ENCODE data around the gene TMEM247.

TMEM247 gene

GRCh38 chr2:46504221-46504620 lies 24.9 kb downstream of the TMEM247 start:
- TF ChIP-seq ZNF70 (CRISPR knock-in tag; IDR thresholded peaks at IDR 0.05) = no peak
- no peak for TF ChIP-seq GLIS3 (CRISPR knock-in tag; IDR thresholded peaks at IDR 0.05)
- TF ChIP-seq BACH2 (CRISPR knock-in tag; IDR thresholded peaks at IDR 0.05; ENCODE audit: borderline replicate concordance) = no peak
- TF ChIP-seq TCF4 (CRISPR knock-in tag; IDR thresholded peaks at IDR 0.05; ENCODE audit: borderline replicate concordance) = no peak
- no peak for TF ChIP-seq ZC3H10 (CRISPR knock-in tag; IDR thresholded peaks at IDR 0.05)
- TF ChIP-seq ZNF8 (CRISPR knock-in tag; IDR thresholded peaks at IDR 0.05) = no peak
- TF ChIP-seq ESRRG (CRISPR knock-in tag; IDR thresholded peaks at IDR 0.05) = no peak
- TF ChIP-seq ARNTL (CRISPR knock-in tag; IDR thresholded peaks at IDR 0.05; ENCODE audit: borderline replicate concordance, low read depth) = no peak
- TF ChIP-seq ZNF565 (CRISPR knock-in tag; conservative IDR thresholded peaks at IDR 0.05; ENCODE audit: low read depth) = no peak

GRCh38 chr2:46504685-46505471 lies 25.5 kb downstream of the TMEM247 start:
- TF ChIP-seq ISL1 (CRISPR knock-in tag; IDR thresholded peaks at IDR 0.05) (no peak), ZNF565 (CRISPR knock-in tag; conservative IDR thresholded peaks at IDR 0.05; ENCODE audit: low read depth) (no peak), ZNF70 (CRISPR knock-in tag; IDR thresholded peaks at IDR 0.05) (no peak), RARB (CRISPR knock-in tag; IDR thresholded peaks at IDR 0.05) (no peak), CSRNP3 (CRISPR knock-in tag; IDR thresholded peaks at IDR 0.05) (no peak), ZC3H10 (CRISPR knock-in tag; IDR thresholded peaks at IDR 0.05) (no peak), CREB5 (CRISPR knock-in tag; IDR thresholded peaks at IDR 0.05; ENCODE audit: low read depth) (no peak), PPARA (CRISPR knock-in tag; IDR thresholded peaks at IDR 0.05; ENCODE audit: borderline replicate concordance) (no peak), SNAI2 (CRISPR knock-in tag; IDR thresholded peaks at IDR 0.05) (no peak), ZFP3 (CRISPR knock-in tag; IDR thresholded peaks at IDR 0.05) (no peak), ZFP30 (CRISPR knock-in tag; IDR thresholded peaks at IDR 0.05) (no peak), BACH2 (CRISPR knock-in tag; IDR thresholded peaks at IDR 0.05; ENCODE audit: borderline replicate concordance) (no peak), GLIS3 (CRISPR knock-in tag; IDR thresholded peaks at IDR 0.05) (no peak), ZNF8 (CRISPR knock-in tag; IDR thresholded peaks at IDR 0.05) (no peak), PATZ1 (CRISPR knock-in tag; IDR thresholded peaks at IDR 0.05; ENCODE audit: borderline replicate concordance) (no peak), OSR1 (CRISPR knock-in tag; IDR thresholded peaks at IDR 0.05) (no peak), TSHZ2 (CRISPR knock-in tag; IDR thresholded peaks at IDR 0.05) (no peak), ESRRG (CRISPR knock-in tag; IDR thresholded peaks at IDR 0.05) (no peak), ARNTL (CRISPR knock-in tag; IDR thresholded peaks at IDR 0.05; ENCODE audit: borderline replicate concordance, low read depth) (no peak), TCF4 (CRISPR knock-in tag; IDR thresholded peaks at IDR 0.05; ENCODE audit: borderline replicate concordance) (no peak)
- ATAC-seq = no peak

More at GRCh38 chr2:46504221-46504620, 24.9 kb downstream of the TMEM247 start:
- no peak for ATAC-seq

- ATAC-seq = no peak
- TF ChIP-seq TCF4 (CRISPR knock-in tag; IDR thresholded peaks at IDR 0.05; ENCODE audit: borderline replicate concordance) (no peak), CREB5 (CRISPR knock-in tag; IDR thresholded peaks at IDR 0.05; ENCODE audit: low read depth) (no peak), TSHZ2 (CRISPR knock-in tag; IDR thresholded peaks at IDR 0.05) (no peak), RARB (CRISPR knock-in tag; IDR thresholded peaks at IDR 0.05) (no peak), ZNF8 (CRISPR knock-in tag; IDR thresholded peaks at IDR 0.05) (no peak), ARNTL (CRISPR knock-in tag; IDR thresholded peaks at IDR 0.05; ENCODE audit: borderline replicate concordance, low read depth) (no peak), GLIS3 (CRISPR knock-in tag; IDR thresholded peaks at IDR 0.05) (no peak), OSR1 (CRISPR knock-in tag; IDR thresholded peaks at IDR 0.05) (no peak), ZFP30 (CRISPR knock-in tag; IDR thresholded peaks at IDR 0.05) (no peak), ZC3H10 (CRISPR knock-in tag; IDR thresholded peaks at IDR 0.05) (no peak), POU6F1 (CRISPR knock-in tag; IDR thresholded peaks at IDR 0.05; ENCODE audit: borderline replicate concordance, low read depth) (no peak), ESRRG (CRISPR knock-in tag; IDR thresholded peaks at IDR 0.05) (no peak), ZNF565 (CRISPR knock-in tag; conservative IDR thresholded peaks at IDR 0.05; ENCODE audit: low read depth) (no peak), ZNF70 (CRISPR knock-in tag; IDR thresholded peaks at IDR 0.05) (no peak)
Observed at GRCh38 chr2:46505472-46505783, 26.1 kb downstream of the TMEM247 start.
